GM12865 (cell line): ENCODE measurements around the gene TRPV6.

Experiments
- DNase-seq: peaks from one replicate; pipeline ENCODE4 v3.0.0; 2010; ENCODE audit warnings: low read depth
- H3K4me3 ChIP-seq: 2 replicates; pipeline ENCODE4 v1.5.1; 2011; ENCODE audit warnings: mild to moderate bottlenecking, low read depth, low read length, control low read depth
- TF ChIP-seq, protein P1 (sequence below): IDR thresholded peaks from 2 replicates; pipeline ENCODE4 v1.5.1; 2011; ENCODE audit warnings: low read length, control low read depth, low read depth, inconsistent platforms; ENCODE audit not compliant: insufficient read depth; ENCODE audit errors: missing control alignments

Gene TRPV6

DNA sequence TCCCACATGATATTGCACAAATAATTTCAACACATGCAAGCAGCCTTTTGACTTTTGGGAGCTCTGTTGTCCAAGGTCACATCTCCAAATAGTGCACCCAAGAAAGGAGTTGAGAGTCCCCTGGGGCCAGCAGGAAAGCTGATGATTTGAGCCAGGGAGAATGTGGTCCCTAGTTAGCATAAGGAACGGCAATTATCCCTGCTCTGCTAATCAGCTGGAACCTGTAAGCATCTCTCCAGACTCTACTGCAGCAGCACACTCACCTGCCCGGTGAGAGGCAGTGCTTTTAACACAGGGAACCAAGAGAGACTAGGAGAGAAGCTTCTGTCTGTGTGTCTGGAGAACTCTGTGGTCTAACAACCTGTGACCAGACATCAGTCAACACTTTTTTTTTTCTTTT, 31.0 kb upstream of the TRPV6 start:
- TF ChIP-seq, protein P1, sequence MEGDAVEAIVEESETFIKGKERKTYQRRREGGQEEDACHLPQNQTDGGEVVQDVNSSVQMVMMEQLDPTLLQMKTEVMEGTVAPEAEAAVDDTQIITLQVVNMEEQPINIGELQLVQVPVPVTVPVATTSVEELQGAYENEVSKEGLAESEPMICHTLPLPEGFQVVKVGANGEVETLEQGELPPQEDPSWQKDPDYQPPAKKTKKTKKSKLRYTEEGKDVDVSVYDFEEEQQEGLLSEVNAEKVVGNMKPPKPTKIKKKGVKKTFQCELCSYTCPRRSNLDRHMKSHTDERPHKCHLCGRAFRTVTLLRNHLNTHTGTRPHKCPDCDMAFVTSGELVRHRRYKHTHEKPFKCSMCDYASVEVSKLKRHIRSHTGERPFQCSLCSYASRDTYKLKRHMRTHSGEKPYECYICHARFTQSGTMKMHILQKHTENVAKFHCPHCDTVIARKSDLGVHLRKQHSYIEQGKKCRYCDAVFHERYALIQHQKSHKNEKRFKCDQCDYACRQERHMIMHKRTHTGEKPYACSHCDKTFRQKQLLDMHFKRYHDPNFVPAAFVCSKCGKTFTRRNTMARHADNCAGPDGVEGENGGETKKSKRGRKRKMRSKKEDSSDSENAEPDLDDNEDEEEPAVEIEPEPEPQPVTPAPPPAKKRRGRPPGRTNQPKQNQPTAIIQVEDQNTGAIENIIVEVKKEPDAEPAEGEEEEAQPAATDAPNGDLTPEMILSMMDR = no peak
- no peak for DNase-seq
- H3K4me3 ChIP-seq = no peak overlapping the region

DNA sequence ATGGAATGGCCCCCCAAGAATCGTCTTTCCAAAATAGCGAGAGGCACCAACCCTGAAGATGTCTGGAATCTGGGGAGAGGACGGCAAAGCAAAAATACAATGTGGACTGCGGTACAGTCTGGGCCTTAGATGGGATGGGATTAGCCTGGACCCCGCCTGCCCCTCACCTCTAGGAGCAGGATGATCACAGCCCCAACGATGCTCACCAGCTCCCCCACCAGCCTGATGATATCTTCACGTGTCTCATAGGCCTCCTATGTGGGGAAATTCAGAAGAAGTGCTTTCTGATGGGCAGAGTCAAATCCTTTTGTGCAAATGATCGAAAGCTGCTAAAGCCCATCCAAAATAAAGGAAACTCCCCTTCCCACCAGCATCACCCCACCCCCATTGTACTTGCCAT, 29.8 kb upstream of the TRPV6 start:
- no peak for DNase-seq
- TF ChIP-seq, protein P1 = no peak
- no peak overlapping the region for H3K4me3 ChIP-seq

DNA sequence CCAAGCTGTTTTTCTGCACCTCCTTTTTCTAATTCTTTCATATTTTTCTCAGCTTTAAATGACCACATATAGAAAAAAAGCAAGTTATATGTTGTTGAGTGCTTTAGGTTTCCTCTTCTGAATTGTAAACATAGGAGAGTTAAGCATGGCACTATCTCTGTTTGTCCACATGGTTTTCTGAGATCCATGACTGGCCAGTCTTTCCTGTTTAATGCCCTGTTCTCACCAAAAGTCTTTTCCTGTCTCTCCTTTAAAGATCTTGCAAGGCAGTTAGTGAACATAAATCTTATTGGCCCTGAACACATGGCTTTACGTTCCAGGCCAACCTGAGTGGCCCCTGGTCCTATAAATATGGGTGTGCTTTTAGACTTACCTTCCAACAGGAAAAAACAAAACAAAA, 28.6 kb upstream of the TRPV6 start:
- TF ChIP-seq, protein P1 = no peak
- H3K4me3 ChIP-seq = no peak overlapping the region
- DNase-seq = no peak

DNA sequence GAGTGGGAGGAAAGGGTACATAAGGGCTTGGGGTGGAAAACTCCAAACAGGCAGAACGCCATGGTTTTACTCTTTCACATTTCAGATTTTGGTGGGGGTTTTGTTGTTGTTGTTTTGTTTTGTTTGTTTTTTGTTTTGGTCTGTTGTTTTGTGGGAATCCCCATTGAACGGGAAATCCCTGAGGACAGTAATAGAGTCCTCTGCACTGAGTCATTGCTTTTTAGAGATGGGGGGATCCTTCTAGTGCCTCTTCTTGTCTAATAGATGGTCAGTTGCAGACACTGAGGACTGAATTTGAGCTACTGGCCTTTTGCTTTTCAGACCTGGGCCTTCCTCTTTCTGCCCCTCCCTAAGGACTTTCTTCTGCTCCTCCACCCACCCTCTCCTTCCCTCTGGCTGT, 28.0 kb upstream of the TRPV6 start:
- no peak for DNase-seq
- TF ChIP-seq, protein P1 = no peak
- no peak overlapping the region for H3K4me3 ChIP-seq

DNA sequence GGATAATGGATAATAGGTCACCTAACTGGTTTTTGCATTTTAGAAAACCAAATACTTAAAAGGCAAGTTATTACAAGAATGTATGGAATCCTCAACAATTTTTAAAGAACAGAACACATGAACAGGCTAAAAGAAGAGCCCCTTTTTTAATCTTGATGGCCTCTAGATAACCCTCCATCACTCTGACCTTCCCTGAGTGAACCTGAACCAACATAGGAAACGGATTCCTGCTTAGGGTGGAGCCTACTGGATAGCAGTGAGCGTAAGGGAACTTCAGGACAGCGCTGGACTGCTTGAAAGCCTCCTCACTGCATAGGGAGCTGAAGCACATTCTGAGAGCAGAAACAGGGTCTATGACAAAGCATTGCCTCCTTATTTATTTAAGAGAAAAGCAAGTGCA, 27.5 kb upstream of the TRPV6 start:
- TF ChIP-seq, protein P1 = no peak
- H3K4me3 ChIP-seq = no peak overlapping the region
- DNase-seq = no peak

DNA sequence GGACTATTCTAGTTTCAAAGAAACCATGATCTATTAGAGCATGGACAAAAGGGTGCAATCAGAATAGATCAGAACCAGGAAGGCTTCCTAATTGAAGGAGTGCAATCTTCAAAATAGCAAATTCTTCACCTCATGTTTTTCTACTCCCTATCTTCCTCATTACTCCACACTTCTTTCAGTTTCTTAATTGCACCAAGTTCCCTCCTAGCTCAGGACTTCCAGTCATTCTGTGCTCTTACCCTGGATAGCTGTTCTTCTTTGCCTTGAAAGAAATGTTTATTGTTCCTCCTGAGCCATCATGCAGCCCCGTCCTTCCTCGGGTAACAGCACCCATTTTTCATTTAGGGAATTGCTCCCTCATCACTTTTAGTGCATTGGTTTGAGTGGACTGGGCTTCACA, 24.9 kb upstream of the TRPV6 start:
- DNase-seq = no peak
- no peak overlapping the region for H3K4me3 ChIP-seq
- TF ChIP-seq, protein P1 = no peak

DNA sequence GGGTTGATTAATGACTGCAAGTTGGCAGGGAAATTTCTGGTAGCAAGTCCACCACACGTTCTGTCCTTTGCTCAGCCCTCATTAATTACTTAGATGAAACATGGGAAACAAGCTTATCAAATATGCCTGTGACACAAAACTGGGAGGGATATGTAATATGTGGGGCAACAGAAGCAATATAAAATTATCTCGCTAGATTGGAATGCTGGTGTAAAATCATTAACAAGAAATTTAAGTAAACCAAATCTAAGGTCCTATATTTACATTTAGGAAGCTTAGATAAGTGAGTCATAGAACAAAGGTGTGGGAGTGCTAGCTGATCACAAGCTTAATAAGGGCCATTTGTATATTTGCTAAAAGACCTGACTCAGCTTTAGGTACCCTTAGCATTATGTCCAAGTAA, 24.5 kb upstream of the TRPV6 start:
- TF ChIP-seq, protein P1 = no peak
- DNase-seq = no peak
- H3K4me3 ChIP-seq = no peak overlapping the region
